Activated naive CD4-positive, alpha-beta T cell treated with anti-CD3 and anti-CD28 coated beads, Interleukin-2, amount 10 ng/mL, durations not matched to agents 7 days and 5 days (primary cell): ENCODE results near the gene HTR7.
"Not testable (repeated sequence)": the region's sequence is repeated elsewhere in the genome, so short reads cannot be mapped to it uniquely, and the experiment has no call there.

Experiments used
- CTCF ChIA-PET: fragments of 350-600 bp; sonication (Branson Sonifier 250); formaldehyde crosslinking; loops from one replicate; lab custom pipeline; 2021; ENCODE audit warnings: antibody characterized with exemption; lab: Charles Lee
- DNase-seq: peaks from one replicate; pipeline ENCODE4 v3.0.0-alpha.2; 2020
- H3K27ac Mint-ChIP-seq: one replicate; pipeline ENCODE4 v1.8.0; 2021; ENCODE audit warnings: mild to moderate bottlenecking, moderate library complexity, mixed read lengths
- H3K27me3 Mint-ChIP-seq: one replicate; pipeline ENCODE4 v1.8.0; 2021; ENCODE audit warnings: mild to moderate bottlenecking, mixed read lengths
- H3K36me3 Mint-ChIP-seq: one replicate; pipeline ENCODE4 v1.8.0; 2021; ENCODE audit warnings: mixed read lengths
- H3K4me1 Mint-ChIP-seq: one replicate; pipeline ENCODE4 v1.8.0; 2021; ENCODE audit warnings: mixed read lengths
- H3K4me3 Mint-ChIP-seq: one replicate; pipeline ENCODE4 v1.8.0; 2021; ENCODE audit warnings: mild to moderate bottlenecking, moderate library complexity, mixed read lengths
- H3K9me3 Mint-ChIP-seq: one replicate; pipeline ENCODE4 v1.8.0; 2021; ENCODE audit warnings: mixed read lengths

The HTR7 gene

GRCh38 chr10:90857635-90858460 lies at the start of gene HTR7:
TSS of gene HTR7 (minus strand) at chr10:90858039. CDS start at chr10:90857671, 368 bp downstream.
- Mint-ChIP-seq H3K4me3 (peak within 1 kb of the TSS; percentile 80), H3K36me3 (no peaks in the 10 kb centered on the region), H3K4me1 (peaks cover 12% of the 10 kb centered on the region), H3K27ac (no peak within 1 kb of the TSS), H3K9me3 (no peaks in the 10 kb centered on the region), H3K27me3 (peaks cover 72% of the 10 kb centered on the region)
- CTCF ChIA-PET = interaction anchor here (0.8 kb wide), 1 partner anchor 14 kb away, joined by 3 read pairs; the partner anchor contains the start of gene RPP30
- peak; percentile 64 for DNase-seq

GRCh38 chr10:90906596-90906995 lies 48.8 kb upstream of the HTR7 start:
- peaks cover 8% of the 10 kb centered on the region for H3K4me1 Mint-ChIP-seq
- CTCF ChIA-PET = interaction anchor here (1.7 kb wide), 1 partner anchor 345 kb away, joined by 5 read pairs; no protein-coding TSS in a partner anchor
- peaks cover 12% of the 10 kb centered on the region for H3K36me3 Mint-ChIP-seq

GRCh38 chr10:90905925-90906324 lies 48.1 kb upstream of the HTR7 start:
- peaks cover 8% of the 10 kb centered on the region for H3K4me1 Mint-ChIP-seq
- H3K27ac Mint-ChIP-seq = no peak overlapping the region
- H3K4me3 Mint-ChIP-seq = no peak overlapping the region
- no peak for DNase-seq
- no peaks in the 10 kb centered on the region for H3K9me3 Mint-ChIP-seq
- peaks cover 13% of the 10 kb centered on the region for H3K36me3 Mint-ChIP-seq
- CTCF ChIA-PET = interaction anchor here (1.7 kb wide), 1 partner anchor 346 kb away, joined by 5 read pairs; no protein-coding TSS in a partner anchor
- no peaks in the 10 kb centered on the region for H3K27me3 Mint-ChIP-seq

More at GRCh38 chr10:90906596-90906995, 48.8 kb upstream of the HTR7 start:
- no peak for DNase-seq
- Mint-ChIP-seq H3K9me3 (no peaks in the 10 kb centered on the region), H3K27ac (no peak overlapping the region), H3K4me3 (no peak overlapping the region), H3K27me3 (no peaks in the 10 kb centered on the region)

GRCh38 chr10:90896916-90897315 lies 39.1 kb upstream of the HTR7 start:
- Mint-ChIP-seq H3K4me3 (peak overlapping the region; percentile 34), H3K27ac (peak overlapping the region; percentile 87), H3K4me1 (peaks cover 20% of the 10 kb centered on the region), H3K36me3 (peaks cover 38% of the 10 kb centered on the region)
- not testable (repeated sequence) for H3K27me3 Mint-ChIP-seq, DNase-seq, H3K9me3 Mint-ChIP-seq
- CTCF ChIA-PET = interaction anchor here (1.3 kb wide), 1 partner anchor 15 kb away, joined by 5 read pairs; no protein-coding TSS in a partner anchor

GRCh38 chr10:90893190-90893589 lies 35.4 kb upstream of the HTR7 start:
- Mint-ChIP-seq H3K27me3 (no peaks in the 10 kb centered on the region), H3K27ac (no peak overlapping the region)

DNA sequence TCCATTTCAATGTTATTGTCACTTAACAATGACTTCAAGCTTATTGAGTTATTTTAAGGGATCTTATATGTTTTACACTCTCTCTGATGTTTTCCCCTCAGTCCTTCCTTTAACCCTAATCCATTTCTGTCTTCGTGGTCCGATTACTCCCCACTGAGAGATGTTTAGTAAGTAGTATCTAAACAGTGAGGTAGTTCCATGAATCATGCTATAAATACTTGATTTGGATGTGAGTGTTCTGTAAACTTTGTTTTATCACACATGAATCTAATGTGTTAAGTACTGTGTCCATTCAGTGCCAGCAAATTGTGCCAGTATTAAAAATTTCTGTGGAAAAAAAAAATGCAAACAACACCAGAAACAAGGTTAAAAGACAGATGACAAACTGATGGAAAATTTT lies 32.5 kb upstream of the HTR7 start:
- CTCF ChIA-PET = no interaction called here
- H3K9me3 Mint-ChIP-seq = no peaks in the 10 kb centered on the region
- H3K36me3 Mint-ChIP-seq = peaks cover 59% of the 10 kb centered on the region
- DNase-seq = no peak
- no peaks in the 10 kb centered on the region for H3K27me3 Mint-ChIP-seq
- peaks cover 3% of the 10 kb centered on the region for H3K4me1 Mint-ChIP-seq
- H3K27ac Mint-ChIP-seq = no peak overlapping the region
- no peak overlapping the region for H3K4me3 Mint-ChIP-seq

More at GRCh38 chr10:90893190-90893589, 35.4 kb upstream of the HTR7 start:
- peaks cover 53% of the 10 kb centered on the region for H3K36me3 Mint-ChIP-seq
- peaks cover 20% of the 10 kb centered on the region for H3K4me1 Mint-ChIP-seq
- DNase-seq = no peak
- CTCF ChIA-PET = interaction anchor here (1.3 kb wide), 1 partner anchor 150 kb away, joined by 3 read pairs; no protein-coding TSS in a partner anchor
- no peak overlapping the region for H3K4me3 Mint-ChIP-seq
- no peaks in the 10 kb centered on the region for H3K9me3 Mint-ChIP-seq

- CTCF ChIA-PET = no interaction called here
- H3K36me3 Mint-ChIP-seq = peaks cover 56% of the 10 kb centered on the region
- no peak for DNase-seq
These were observed 31.8 kb upstream of the HTR7 start for GRCh38 chr10:90889636-90890035.

DNA sequence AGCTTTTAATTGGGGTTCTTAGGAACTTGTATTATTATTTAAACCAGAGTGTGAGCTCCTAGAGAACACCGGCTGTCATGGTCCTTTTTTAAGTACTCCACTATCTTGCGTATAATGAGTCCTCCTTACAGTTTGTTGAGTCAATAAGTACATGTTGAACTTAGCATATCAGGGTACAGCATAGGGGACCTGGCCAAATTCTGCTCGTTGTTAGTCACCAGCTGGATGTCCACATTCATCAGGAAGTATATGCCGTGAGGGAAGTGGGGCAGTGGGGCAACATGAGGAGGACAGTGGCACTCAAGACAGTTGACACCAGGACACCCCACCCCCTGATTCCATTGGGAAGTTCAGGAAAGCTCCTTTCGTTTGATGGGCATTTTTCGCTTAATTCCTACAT lies 30.5 kb upstream of the HTR7 start:
- CTCF ChIA-PET = interaction anchor here (0.9 to 1.3 kb wide), 3 partner anchors 8 to 118 kb away, joined by 3 read pairs; no protein-coding TSS in a partner anchor
- Mint-ChIP-seq H3K36me3 (peaks cover 48% of the 10 kb centered on the region), H3K27me3 (no peaks in the 10 kb centered on the region), H3K4me3 (no peak overlapping the region), H3K9me3 (no peaks in the 10 kb centered on the region), H3K27ac (no peak overlapping the region), H3K4me1 (peaks cover 3% of the 10 kb centered on the region)
- no peak for DNase-seq

More at GRCh38 chr10:90889636-90890035, 31.8 kb upstream of the HTR7 start:
- Mint-ChIP-seq H3K27me3 (no peaks in the 10 kb centered on the region), H3K9me3 (no peaks in the 10 kb centered on the region), H3K4me3 (no peak overlapping the region), H3K4me1 (peaks cover 3% of the 10 kb centered on the region), H3K27ac (no peak overlapping the region)

GRCh38 chr10:90887555-90887954 lies 29.7 kb upstream of the HTR7 start:
- Mint-ChIP-seq H3K4me3 (no peak overlapping the region), H3K36me3 (peaks cover 46% of the 10 kb centered on the region)
- CTCF ChIA-PET = interaction anchor here (0.9 to 1.0 kb wide), 2 partner anchors 10 to 119 kb away, joined by 3 read pairs; no protein-coding TSS in a partner anchor

DNA sequence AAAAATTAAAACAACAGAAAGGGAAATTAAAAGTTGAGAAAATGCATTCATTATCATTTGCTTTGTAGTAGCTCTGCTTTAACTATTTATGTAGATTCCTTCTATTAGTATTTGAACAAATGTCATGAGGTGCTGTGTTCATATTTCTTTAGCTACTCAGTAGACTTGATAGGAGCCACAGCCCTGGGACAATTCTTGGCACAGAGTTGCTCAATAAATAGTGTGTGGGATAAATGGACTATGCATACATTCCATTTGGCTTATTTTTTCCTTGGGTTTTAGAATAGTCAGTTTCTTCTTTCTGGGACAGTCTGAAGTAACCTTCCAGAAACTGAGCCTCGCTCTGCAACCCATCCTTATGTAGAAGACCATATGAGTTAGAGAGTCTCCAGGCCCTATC lies 27.3 kb upstream of the HTR7 start:
- no peak for DNase-seq
- Mint-ChIP-seq H3K4me3 (no peak overlapping the region), H3K27ac (no peak overlapping the region), H3K36me3 (peaks cover 40% of the 10 kb centered on the region), H3K9me3 (no peaks in the 10 kb centered on the region), H3K4me1 (no peaks in the 10 kb centered on the region), H3K27me3 (no peaks in the 10 kb centered on the region)
- CTCF ChIA-PET = no interaction called here

More at GRCh38 chr10:90887555-90887954, 29.7 kb upstream of the HTR7 start:
- no peaks in the 10 kb centered on the region for H3K27me3 Mint-ChIP-seq
- DNase-seq = no peak
- peaks cover 3% of the 10 kb centered on the region for H3K4me1 Mint-ChIP-seq
- H3K9me3 Mint-ChIP-seq = no peaks in the 10 kb centered on the region
- H3K27ac Mint-ChIP-seq = no peak overlapping the region

DNA sequence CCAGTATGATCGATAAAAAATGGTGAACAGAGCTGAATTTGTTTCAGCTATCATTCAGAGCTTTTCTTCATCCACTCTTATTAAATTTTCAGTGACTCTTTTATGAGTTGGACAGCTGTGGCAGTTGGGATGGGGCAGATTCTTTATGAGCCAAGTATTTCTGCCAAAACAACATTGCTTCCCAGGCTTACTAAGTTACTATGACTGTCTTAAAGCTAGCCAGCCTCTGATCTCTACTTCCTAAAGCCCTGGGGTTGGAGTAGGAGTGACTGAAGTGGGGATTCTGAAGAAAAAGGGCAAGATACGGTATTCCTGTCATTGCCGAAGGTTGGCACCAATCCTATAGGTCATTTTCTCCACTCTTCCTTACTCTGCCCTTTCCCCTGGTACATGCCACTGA lies 26.6 kb upstream of the HTR7 start:
- Mint-ChIP-seq H3K4me1 (no peaks in the 10 kb centered on the region), H3K9me3 (no peaks in the 10 kb centered on the region), H3K27ac (no peak overlapping the region), H3K27me3 (no peaks in the 10 kb centered on the region), H3K4me3 (no peak overlapping the region), H3K36me3 (peaks cover 36% of the 10 kb centered on the region)
- DNase-seq = no peak
- CTCF ChIA-PET = interaction anchor here (0.6 to 0.7 kb wide), 2 partner anchors 185 to 414 kb away, joined by 3 read pairs; no protein-coding TSS in a partner anchor

- CTCF ChIA-PET = interaction anchor here (0.6 to 2.5 kb wide), 21 partner anchors 8 to 1643 kb away, joined by 3 to 19 read pairs (median 4); partner anchors contain the start of genes BTAF1 and RPP30
- not testable (repeated sequence) for H3K27me3 Mint-ChIP-seq, H3K4me3 Mint-ChIP-seq, H3K4me1 Mint-ChIP-seq, H3K9me3 Mint-ChIP-seq, DNase-seq
- Mint-ChIP-seq H3K27ac (peak overlapping the region; percentile 53), H3K36me3 (peaks cover 22% of the 10 kb centered on the region)
These were observed 22.4 kb upstream of the HTR7 start for GRCh38 chr10:90880059-90880719.

DNA sequence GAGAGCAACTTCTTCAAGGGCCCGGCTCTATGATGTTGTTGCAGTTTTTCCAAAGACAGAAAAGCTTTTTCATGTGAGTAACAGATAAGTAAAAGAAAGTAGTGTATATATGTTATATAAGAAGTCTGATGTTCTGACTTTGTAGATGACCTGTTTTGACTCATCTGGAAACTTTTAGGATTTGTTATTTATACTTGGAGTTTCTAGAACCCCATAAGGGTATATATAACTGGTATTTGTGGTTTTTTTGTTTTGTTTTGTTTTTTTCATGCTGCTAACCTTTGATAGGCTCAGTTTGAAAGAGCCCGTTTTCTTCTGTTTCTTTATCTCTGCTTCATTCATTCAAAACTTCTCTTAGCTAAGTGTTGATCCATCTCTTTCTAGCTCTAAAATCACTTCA lies 21.2 kb upstream of the HTR7 start:
- CTCF ChIA-PET = interaction anchor here (0.7 to 2.5 kb wide), 12 partner anchors 11 to 756 kb away, joined by 3 to 19 read pairs (median 4); no protein-coding TSS in a partner anchor
- Mint-ChIP-seq H3K27ac (no peak overlapping the region), H3K36me3 (peaks cover 24% of the 10 kb centered on the region), H3K9me3 (no peaks in the 10 kb centered on the region), H3K4me3 (no peak overlapping the region), H3K4me1 (peaks cover 5% of the 10 kb centered on the region), H3K27me3 (no peaks in the 10 kb centered on the region)
- no peak for DNase-seq

DNA sequence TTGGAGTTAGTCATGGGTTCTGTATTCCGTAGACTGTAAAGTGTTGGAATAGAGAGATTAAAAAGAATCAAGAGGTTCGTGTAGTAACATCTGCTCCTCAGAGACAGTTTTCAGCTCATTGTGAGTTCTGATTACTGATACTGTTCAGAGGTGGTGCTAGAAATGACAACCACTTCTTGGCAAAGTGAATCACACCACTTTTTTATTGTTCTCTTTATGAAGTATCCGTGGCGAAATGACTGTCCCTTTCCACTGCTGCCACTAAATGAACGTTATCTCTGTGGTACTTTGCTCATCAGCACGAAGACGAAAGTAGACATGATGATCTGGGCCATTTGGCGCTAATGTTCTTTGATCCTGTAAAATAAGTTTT lies 14.8 kb upstream of the HTR7 start:
- Mint-ChIP-seq H3K27me3 (peaks cover 15% of the 10 kb centered on the region), H3K9me3 (peaks cover 1% of the 10 kb centered on the region), H3K4me3 (peak overlapping the region; percentile 94), H3K27ac (peak overlapping the region; percentile 85), H3K4me1 (peaks cover 41% of the 10 kb centered on the region), H3K36me3 (peaks cover 10% of the 10 kb centered on the region)
- no peak for DNase-seq
- CTCF ChIA-PET = interaction anchor here (3.4 kb wide), 1 partner anchor 123 kb away, joined by 16 read pairs; no protein-coding TSS in a partner anchor
